H9 (cell line): ENCODE results near the gene MCF2L. TPM values are rescaled to one million over a fixed set of nuclear protein-coding genes. Genes with fewer than 3 reads are reported as not detected.
A peak's percentile ranks its signal among the peaks of the same experiment; 100 is the strongest.

Experiments
- DNase-seq: peaks from one replicate; pipeline ENCODE4 v3.0.0-alpha.2; 2017
- H2AFZ ChIP-seq: one replicate; pipeline ENCODE4 v1.6.1; 2013; ENCODE audit warnings: mild to moderate bottlenecking, low read length, control low read depth, moderate library complexity
- H2AK5ac ChIP-seq: 2 replicates; pipeline ENCODE4 v1.6.1; 2013; ENCODE audit warnings: low read length, control low read depth, mixed read lengths; ENCODE audit not compliant: insufficient read length
- H2BK120ac ChIP-seq: one replicate; pipeline ENCODE4 v1.6.1; 2013; ENCODE audit warnings: low read depth, mild to moderate bottlenecking, low read length, control low read depth, inconsistent platforms; ENCODE audit not compliant: poor library complexity, severe bottlenecking
- H2BK12ac ChIP-seq: 2 replicates; pipeline ENCODE4 v1.6.1; 2013; ENCODE audit warnings: low read length, control low read depth, mixed read lengths, low read depth; ENCODE audit not compliant: insufficient read length
- H2BK15ac ChIP-seq: 2 replicates; pipeline ENCODE4 v1.6.1; 2013; ENCODE audit warnings: low read depth, low read length, control low read depth
- H2BK20ac ChIP-seq: one replicate; pipeline ENCODE4 v1.6.1; 2013; ENCODE audit warnings: low read depth, mild to moderate bottlenecking, low read length, control low read depth, inconsistent platforms; ENCODE audit not compliant: poor library complexity, severe bottlenecking
- H2BK5ac ChIP-seq: 2 replicates; pipeline ENCODE4 v1.6.1; 2013; ENCODE audit warnings: low read length, control low read depth, mixed read lengths; ENCODE audit not compliant: insufficient read length
- H3K14ac ChIP-seq: 2 replicates; pipeline ENCODE4 v1.6.1; 2013; ENCODE audit warnings: low read length, control low read depth; ENCODE audit not compliant: insufficient read depth
- H3K18ac ChIP-seq: 2 replicates; pipeline ENCODE4 v1.6.1; 2013; ENCODE audit warnings: low read depth, mild to moderate bottlenecking, mixed read lengths, low read length, control low read depth; ENCODE audit not compliant: insufficient read length
- H3K23ac ChIP-seq: 2 replicates; pipeline ENCODE4 v1.6.1; 2013; ENCODE audit warnings: low read length, control low read depth, mixed read lengths, low read depth; ENCODE audit not compliant: insufficient read length
- H3K23me2 ChIP-seq: 2 replicates; pipeline ENCODE4 v1.6.1; 2013; ENCODE audit warnings: low read depth, mild to moderate bottlenecking, mixed read lengths, low read length, control low read depth; ENCODE audit not compliant: insufficient read length, poor library complexity, severe bottlenecking
- H3K27ac ChIP-seq: 2 replicates; pipeline ENCODE4 v1.5.1; 2013; ENCODE audit warnings: low read length, control low read depth, mixed read lengths, low read depth; ENCODE audit not compliant: insufficient read length
- H3K27me3 ChIP-seq: 2 replicates; pipeline ENCODE4 v1.6.1; 2013; ENCODE audit warnings: low read length, control low read depth, inconsistent platforms; ENCODE audit not compliant: insufficient read depth
- H3K4ac ChIP-seq: 2 replicates; pipeline ENCODE4 v1.6.1; 2013; ENCODE audit warnings: low read depth, mild to moderate bottlenecking, control low read depth, inconsistent platforms, low read length, moderate library complexity
- H3K4me1 ChIP-seq: 2 replicates; pipeline ENCODE4 v1.6.1; 2013; ENCODE audit warnings: low read length, control low read depth, inconsistent platforms; ENCODE audit not compliant: insufficient read depth
- H3K4me2 ChIP-seq: 2 replicates; pipeline ENCODE4 v1.6.1; 2013; ENCODE audit warnings: low read length, control low read depth, mixed read lengths; ENCODE audit not compliant: insufficient read length, insufficient read depth
- H3K56ac ChIP-seq: 2 replicates; pipeline ENCODE4 v1.6.1; 2013; ENCODE audit warnings: low read depth, mild to moderate bottlenecking, mixed read lengths, low read length, control low read depth; ENCODE audit not compliant: insufficient read length
- H3K79me1 ChIP-seq: 2 replicates; pipeline ENCODE4 v1.6.1; 2013; ENCODE audit warnings: low read depth, mild to moderate bottlenecking, moderate library complexity, low read length, control low read depth, inconsistent platforms; ENCODE audit not compliant: insufficient read depth, poor library complexity, severe bottlenecking
- H3K79me2 ChIP-seq: 2 replicates; pipeline ENCODE4 v1.6.1; 2013; ENCODE audit warnings: low read length, control low read depth, inconsistent platforms; ENCODE audit not compliant: insufficient read depth
- H3K9ac ChIP-seq: 2 replicates; pipeline ENCODE4 v1.6.1; 2013; ENCODE audit warnings: low read length, control low read depth, mixed read lengths; ENCODE audit not compliant: insufficient read length; ENCODE audit errors: extremely low read depth
- H3K9me3 ChIP-seq: one replicate; pipeline ENCODE4 v1.6.1; 2013; ENCODE audit warnings: low read depth, low read length, inconsistent platforms; ENCODE audit not compliant: control insufficient read depth
- H3T11ph ChIP-seq: one replicate; pipeline ENCODE4 v1.6.1; 2013; ENCODE audit warnings: mild to moderate bottlenecking, low read length, control low read depth, inconsistent platforms
- H4K20me1 ChIP-seq: one replicate; pipeline ENCODE4 v1.6.1; 2013; ENCODE audit not compliant: control insufficient read depth, insufficient read length, insufficient read depth
- H4K5ac ChIP-seq: 2 replicates; pipeline ENCODE4 v1.6.1; 2013; ENCODE audit warnings: low read depth, mild to moderate bottlenecking, mixed read lengths, low read length, control low read depth; ENCODE audit not compliant: insufficient read length
- H4K8ac ChIP-seq: replicated peaks from 2 replicates; pipeline ENCODE4 v1.6.1; 2013; ENCODE audit warnings: low read length, control low read depth, mixed read lengths, low read depth; ENCODE audit not compliant: insufficient read length
- H4K91ac ChIP-seq: 2 replicates; pipeline ENCODE4 v1.6.1; 2013; ENCODE audit warnings: low read depth, mild to moderate bottlenecking, moderate library complexity, mixed read lengths, low read length, control low read depth; ENCODE audit not compliant: insufficient read length
- H3K27ac Mint-ChIP-seq, 3 experiments: 2 replicates in 2 of 3; 3 replicates in 1 of 3; pipeline ENCODE4 v1.8.0; 2020 to 2021; ENCODE audit warnings: mixed read lengths in 3 of 3, mild to moderate bottlenecking in 1 of 3, moderate library complexity in 1 of 3
- H3K27me3 Mint-ChIP-seq: 2 replicates; pipeline ENCODE4 v1.8.0; 2021; ENCODE audit warnings: low read depth, mild to moderate bottlenecking, moderate library complexity, mixed read lengths
- H3K36me3 Mint-ChIP-seq, 3 experiments: 2 replicates in 2 of 3; 3 replicates in 1 of 3; pipeline ENCODE4 v1.8.0; 2020 to 2021; ENCODE audit warnings: low read depth in 3 of 3, mixed read lengths in 3 of 3; ENCODE audit not compliant: insufficient read depth in 1 of 3
- H3K4me1 Mint-ChIP-seq, 2 experiments: 2 replicates each; pipeline ENCODE4 v1.8.0; 2020; ENCODE audit warnings: mixed read lengths in 2 of 2
- H3K4me3 Mint-ChIP-seq, 2 experiments: 2 replicates in 1 of 2; 3 replicates in 1 of 2; pipeline ENCODE4 v1.8.0; 2020 to 2021; ENCODE audit warnings: mild to moderate bottlenecking in 2 of 2, mixed read lengths in 2 of 2, moderate library complexity in 1 of 2
- H3K9me3 Mint-ChIP-seq, 2 experiments: 2 replicates in 1 of 2; 3 replicates in 1 of 2; pipeline ENCODE4 v1.8.0; 2020; ENCODE audit warnings: mild to moderate bottlenecking in 2 of 2, mixed read lengths in 2 of 2, moderate library complexity in 1 of 2
- CTCF ChIP-seq: fragments of 200-600 bp; sonication (generic); conservative IDR thresholded peaks from 3 replicates; pipeline ENCODE4 v1.8.0; 2021; ENCODE audit warnings: antibody characterized with exemption, mild to moderate bottlenecking
- WGBS: extraction: QIAGEN DNeasy Blood & Tissue Kit; methylation state at CpG from one replicate; pipeline ENCODE4 v1.1.7; 2013; ENCODE audit warnings: missing lambda C conversion rate, low lambda C conversion rate, mixed read lengths; ENCODE audit not compliant: insufficient read length; ENCODE audit errors: extremely low coverage; 5-methylcytosine and 5-hydroxymethylcytosine counted together
- total RNA-seq: library from RNA; stranded (reverse); gene quantifications from 2 replicates; pipeline ENCODE4 v1.2.1, GENCODE V29; 2021

MCF2L gene
- total RNA-seq, 1 experiment from 2014 or later, result 18.5 TPM

- Histone ChIP-seq H2AK5ac (no peak overlapping the region), H3K56ac (no peak overlapping the region), H3K23me2 (peaks cover 4% of the 10 kb centered on the region), H3K9me3 (no peaks in the 10 kb centered on the region), H3K27me3 (peaks cover 29% of the 10 kb centered on the region; the same call in 1 of the 2 replicates), H3K79me1 (no peaks in the 10 kb centered on the region), H2AFZ (no peak overlapping the region), H3K79me2 (no peaks in the 10 kb centered on the region), H3K4me2 (peak overlapping the region; percentile 33), H3K14ac (peak overlapping the region; percentile 4; the same call in 1 of the 2 replicates), H3K9ac (no peak overlapping the region), H3K18ac (no peak overlapping the region), H3K4ac (no peak overlapping the region), H3K23ac (no peak overlapping the region), H2BK120ac (no peak overlapping the region), H3K27ac (no peak overlapping the region), H2BK12ac (no peak overlapping the region), H2BK5ac (no peak overlapping the region), H2BK15ac (no peak overlapping the region), H4K5ac (no peak overlapping the region), H4K20me1 (peaks cover 4% of the 10 kb centered on the region), H3K4me1 (no peaks in the 10 kb centered on the region; the same call in 1 of the 2 replicates), H4K8ac (no peak overlapping the region), H2BK20ac (no peak overlapping the region), H4K91ac (no peak overlapping the region), H3T11ph (no peak overlapping the region)
- WGBS, result no CpG with 5 or more reads among the region's 99 CpGs
- H3K27ac Mint-ChIP-seq, result no peak overlapping the region; a peak in 1 of 7 replicates
- peak overlapping the region; percentile 48 to 70; a peak in 4 of 5 replicates for H3K4me3 Mint-ChIP-seq
- peaks cover 3 to 8% of the 10 kb centered on the region in 2 experiments; a peak in 4 of 5 replicates for H3K9me3 Mint-ChIP-seq
- peaks cover 4 to 15% of the 10 kb centered on the region in 2 experiments; a peak in 2 of 4 replicates for H3K4me1 Mint-ChIP-seq
- peaks cover 3 to 5% (median 4%) of the 10 kb centered on the region in 3 experiments; a peak in 4 of 7 replicates for H3K36me3 Mint-ChIP-seq
- no peak for TF ChIP-seq CTCF
- H3K27me3 Mint-ChIP-seq, result peaks cover 26% of the 10 kb centered on the region
- DNase-seq, result no peak
Measured at GRCh38 chr13:113110048-113110851, 141.2 kb downstream of the MCF2L start.
